OCI-LY3 (cell line): ENCODE data around the gene LEMD3.

Source experiments
- H2AFZ ChIP-seq: fragments of 200-600, 300-600 bp; shearing (Covaris generic); 2 replicates; pipeline ENCODE4 v1.6.0; 2014; ENCODE audit warnings: antibody characterized with exemption, low read depth, low read length
- H3K27ac ChIP-seq: fragments of 200-600, 300-600 bp; sonication (generic); 2 replicates; pipeline ENCODE4 v1.5.1; 2014; ENCODE audit warnings: mild to moderate bottlenecking, low read length, moderate library complexity, mixed read lengths
- H3K27me3 ChIP-seq: fragments of 200-600, 300-600 bp; sonication (generic); 2 replicates; pipeline ENCODE4 v1.6.1; 2014; ENCODE audit warnings: low read depth, low read length, mixed read lengths
- H3K36me3 ChIP-seq: fragments of 200-600, 300-600 bp; sonication (generic); replicated peaks from 2 replicates; pipeline ENCODE3; 2014; ENCODE audit warnings: low read depth, low read length, mixed read lengths
- H3K4me1 ChIP-seq: fragments of 300-600, 200-600 bp; sonication (generic); 2 replicates; pipeline ENCODE4 v1.6.1; 2014; ENCODE audit warnings: low read length, mixed read lengths
- H3K4me2 ChIP-seq: fragments of 200-600, 300-600 bp; sonication (generic); 2 replicates; pipeline ENCODE4 v1.6.1; 2014; ENCODE audit warnings: low read length, mixed read lengths
- H3K4me3 ChIP-seq: fragments of 300-600, 200-600 bp; sonication (generic); 2 replicates; pipeline ENCODE4 v1.5.1; 2014; ENCODE audit warnings: antibody characterized with exemption, mild to moderate bottlenecking, low read length, moderate library complexity
- H3K79me2 ChIP-seq: fragments of 300-600, 200-600 bp; shearing (Covaris generic); 2 replicates; pipeline ENCODE4 v1.6.1; 2014; ENCODE audit warnings: mild to moderate bottlenecking, low read length, mixed read lengths
- H3K9ac ChIP-seq: fragments of 300-600, 200-600 bp; shearing (Covaris generic); 2 replicates; pipeline ENCODE4 v1.6.0; 2014; ENCODE audit warnings: mild to moderate bottlenecking, low read length, moderate library complexity
- H3K9me3 ChIP-seq: fragments of 200-600, 300-600 bp; shearing (Covaris generic); 2 replicates; pipeline ENCODE4 v1.6.1; 2014; ENCODE audit warnings: low read length, mixed read lengths; ENCODE audit not compliant: insufficient read depth
- H4K20me1 ChIP-seq: fragments of 200-600, 300-600 bp; sonication (generic); 2 replicates; pipeline ENCODE4 v1.6.1; 2016; ENCODE audit warnings: low read length, mixed read lengths; ENCODE audit not compliant: insufficient read depth
- CTCF ChIP-seq: fragments of 200-600, 300-600 bp; sonication (generic); IDR thresholded peaks from 2 replicates; pipeline ENCODE4 v1.5.1; 2014; ENCODE audit warnings: antibody characterized with exemption, low read length, low read depth
- EZH2phosphoT487 ChIP-seq: fragments of 200-600 bp; shearing (Covaris generic); IDR thresholded peaks from 2 replicates; pipeline ENCODE4 v1.6.1; 2018; ENCODE audit warnings: antibody characterized with exemption, mixed run types, low read depth

The LEMD3 gene

GRCh38 chr12:65257986-65258385 is 88.6 kb downstream of the LEMD3 start:
- Histone ChIP-seq H3K27ac (no peak overlapping the region), H3K9ac (no peak overlapping the region), H3K79me2 (no peaks in the 10 kb centered on the region), H3K9me3 (peaks cover 9% of the 10 kb centered on the region; the same call in 1 of the 2 replicates), H3K4me1 (peaks cover 11% of the 10 kb centered on the region), H3K27me3 (no peaks in the 10 kb centered on the region), H3K4me3 (no peak overlapping the region), H3K36me3 (no peaks in the 10 kb centered on the region), H4K20me1 (no peaks in the 10 kb centered on the region), H3K4me2 (no peak overlapping the region), H2AFZ (no peak overlapping the region)
- no peak for TF ChIP-seq EZH2phosphoT487
- TF ChIP-seq CTCF = no peak

DNA sequence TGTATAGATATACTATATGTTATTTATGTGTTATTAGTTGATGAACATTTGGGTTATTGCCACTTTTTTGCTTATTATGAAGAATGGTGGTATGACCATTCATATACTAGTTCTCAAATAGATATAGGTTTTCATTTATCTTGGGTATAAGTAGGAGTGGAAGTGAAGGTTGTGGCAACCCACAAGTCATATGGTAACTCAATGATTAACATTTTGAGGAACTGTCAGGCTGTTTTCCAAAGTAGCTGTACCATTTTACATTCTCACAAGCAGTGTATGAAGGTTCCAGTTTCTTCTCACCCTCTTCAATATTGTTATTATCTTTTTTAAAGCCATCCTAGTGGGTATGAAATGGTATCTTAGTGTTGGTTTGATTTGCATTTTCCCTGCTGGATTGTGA is 90.1 kb downstream of the LEMD3 start:
- H3K27me3 ChIP-seq = no peaks in the 10 kb centered on the region
- 0 out of 2 replicates have a peak overlapping the region, but pooled peaks have one; percentile 5 for H3K4me2 ChIP-seq
- no peak overlapping the region for H3K9ac ChIP-seq
- H3K4me1 ChIP-seq = peaks cover 11% of the 10 kb centered on the region
- TF ChIP-seq EZH2phosphoT487 (no peak), CTCF (no peak)
- peaks cover 9% of the 10 kb centered on the region; the same call in 1 of the 2 replicates for H3K9me3 ChIP-seq
- no peak overlapping the region for H2AFZ ChIP-seq
- no peaks in the 10 kb centered on the region for H3K36me3 ChIP-seq
- no peaks in the 10 kb centered on the region for H3K79me2 ChIP-seq
- H3K4me3 ChIP-seq = no peak overlapping the region
- no peak overlapping the region for H3K27ac ChIP-seq
- H4K20me1 ChIP-seq = no peaks in the 10 kb centered on the region

DNA sequence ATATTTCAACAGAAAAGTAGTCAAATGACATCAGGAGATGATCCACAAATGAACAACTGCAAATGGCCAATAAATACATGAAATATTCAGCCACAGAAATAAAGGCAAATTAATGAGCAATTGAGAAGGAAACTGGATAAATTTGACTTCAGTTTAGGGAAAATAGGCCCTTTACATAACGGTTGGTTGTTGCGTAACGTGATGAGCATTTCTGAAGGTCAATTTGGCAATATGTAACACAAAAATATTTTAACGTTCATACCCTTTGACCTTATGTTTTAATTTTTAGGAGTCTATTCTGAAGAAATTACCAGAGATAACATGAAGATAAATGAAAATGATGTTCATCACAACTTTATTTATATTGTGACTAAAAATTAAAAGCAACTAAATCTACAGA is 94.4 kb downstream of the LEMD3 start:
- H3K4me1 ChIP-seq = peaks cover 11% of the 10 kb centered on the region
- no peaks in the 10 kb centered on the region for H3K27me3 ChIP-seq
- H3K9me3 ChIP-seq = peaks cover 9% of the 10 kb centered on the region; the same call in 1 of the 2 replicates
- no peaks in the 10 kb centered on the region for H3K36me3 ChIP-seq
- TF ChIP-seq CTCF = no peak
- TF ChIP-seq EZH2phosphoT487 = no peak
- H4K20me1 ChIP-seq = no peaks in the 10 kb centered on the region
- no peak overlapping the region for H3K27ac ChIP-seq
- no peak overlapping the region for H2AFZ ChIP-seq
- H3K9ac ChIP-seq = no peak overlapping the region
- no peak overlapping the region for H3K4me3 ChIP-seq
- no peak overlapping the region for H3K4me2 ChIP-seq
- no peaks in the 10 kb centered on the region for H3K79me2 ChIP-seq

DNA sequence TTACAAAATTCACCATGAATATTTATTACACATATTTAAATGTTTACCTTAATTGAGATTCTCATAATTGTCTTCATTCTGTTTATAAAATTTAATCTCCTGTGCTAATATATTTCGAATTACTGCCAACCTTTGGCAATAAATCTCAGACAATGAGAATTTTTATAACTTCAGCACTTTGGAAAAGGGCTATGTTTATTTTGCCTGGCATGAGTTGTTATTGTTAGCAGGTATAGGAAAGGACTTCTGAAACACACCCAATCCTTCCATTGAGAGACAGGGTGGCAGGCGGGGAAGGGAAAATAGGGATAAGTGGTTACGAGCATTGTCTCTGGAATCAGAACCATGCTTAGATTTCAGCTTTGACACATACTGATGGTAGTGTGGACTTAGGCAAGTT is 97.0 kb downstream of the LEMD3 start:
- Histone ChIP-seq H3K36me3 (no peaks in the 10 kb centered on the region), H4K20me1 (no peaks in the 10 kb centered on the region), H3K27me3 (no peaks in the 10 kb centered on the region), H3K4me3 (no peak overlapping the region), H3K27ac (no peak overlapping the region), H3K79me2 (no peaks in the 10 kb centered on the region), H3K4me2 (no peak overlapping the region), H3K9me3 (no peaks in the 10 kb centered on the region), H3K4me1 (0 out of 2 replicates have a peak, but pooled peaks cover 3% of the 10 kb centered on the region), H3K9ac (no peak overlapping the region), H2AFZ (no peak overlapping the region)
- TF ChIP-seq EZH2phosphoT487 (no peak), CTCF (no peak)
